ENCODE measurements around the gene RNF11.
A peak's percentile ranks its signal among the peaks of the same experiment; 100 is the strongest.

Gene RNF11

GRCh38 chr1:51266791-51267190 lies 30.7 kb downstream of the RNF11 start:
- DNase-seq, result no peak

GRCh38 chr1:51268634-51269033 lies 32.6 kb downstream of the RNF11 start:
- DNase-seq, result no peak

GRCh38 chr1:51270751-51271150 lies 34.7 kb downstream of the RNF11 start:
- DNase-seq, result no peak

GRCh38 chr1:51272916-51273315 lies 36.8 kb downstream of the RNF11 start:
- no peak for DNase-seq

GRCh38 chr1:51274676-51275075 lies 38.6 kb downstream of the RNF11 start:
- DNase-seq, result no peak

GRCh38 chr1:51276286-51276685 lies 40.2 kb downstream of the RNF11 start:
- no peak for DNase-seq

GRCh38 chr1:51280321-51280978 lies 44.4 kb downstream of the RNF11 start:
- no peak for DNase-seq

- DNase-seq, result no peak
Measured at GRCh38 chr1:51281807-51282206, 45.7 kb downstream of the RNF11 start.

- DNase-seq, result no peak
Measured at GRCh38 chr1:51282605-51283004, 46.5 kb downstream of the RNF11 start.

- DNase-seq, result no peak
Measured at GRCh38 chr1:51283979-51284378, 47.9 kb downstream of the RNF11 start.

GRCh38 chr1:51284487-51284954 lies 48.4 kb downstream of the RNF11 start:
- DNase-seq, result no peak

- DNase-seq, result no peak
Measured at GRCh38 chr1:51285055-51285454, 49.0 kb downstream of the RNF11 start.

- no peak for DNase-seq
Measured at GRCh38 chr1:51287966-51288365, 51.9 kb downstream of the RNF11 start.

GRCh38 chr1:51288578-51288977 lies 52.5 kb downstream of the RNF11 start:
- no peak for DNase-seq

- no peak for DNase-seq
Measured at GRCh38 chr1:51289676-51290488, 53.8 kb downstream of the RNF11 start.

- no peak for DNase-seq
Measured at GRCh38 chr1:51290489-51290847, 54.4 kb downstream of the RNF11 start.

GRCh38 chr1:51293898-51294515 lies 57.9 kb downstream of the RNF11 start:
- no peak for DNase-seq

GRCh38 chr1:51294566-51295184 lies 58.6 kb downstream of the RNF11 start:
- no peak for DNase-seq

GRCh38 chr1:51295926-51296325 lies 59.9 kb downstream of the RNF11 start:
- DNase-seq, result no peak

GRCh38 chr1:51296383-51297357 lies 60.6 kb downstream of the RNF11 start:
- DNase-seq, result peak; percentile 80

GRCh38 chr1:51297401-51298321 lies 61.6 kb downstream of the RNF11 start:
- DNase-seq, result no peak
